NCI-H1694 treated with DMSO at 0.1 percent for 48 hours (cell line): ENCODE results near the gene RBM47.
"Not testable (repeated sequence)": the region's sequence is repeated elsewhere in the genome, so short reads cannot be mapped to it uniquely, and the experiment has no call there.

ENCODE experiments used
- DNase-seq: peaks from one replicate; lab custom pipeline; 2025; lab: John Stamatoyannopoulos, UW

Gene RBM47

DNA sequence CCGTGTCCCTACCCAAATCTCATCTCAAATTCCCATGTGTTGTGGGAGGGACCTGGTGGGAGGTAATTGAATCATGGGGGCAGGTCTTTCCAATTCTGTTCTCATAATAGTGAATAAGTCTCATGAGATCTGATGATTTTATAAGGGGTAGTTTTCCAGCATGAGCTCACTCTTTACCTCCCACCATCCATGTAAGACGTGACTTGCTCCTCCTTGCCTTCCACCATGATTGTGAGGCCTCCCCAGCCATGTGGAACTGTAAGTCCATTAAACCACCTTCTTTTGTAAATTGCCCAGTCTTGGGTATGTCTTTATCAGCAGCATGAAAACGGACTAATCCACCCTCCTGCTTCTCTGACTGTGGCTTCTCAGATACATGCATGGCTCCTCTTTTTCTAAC is 222.2 kb downstream of the RBM47 start:
- DNase-seq = not testable (repeated sequence)

DNA sequence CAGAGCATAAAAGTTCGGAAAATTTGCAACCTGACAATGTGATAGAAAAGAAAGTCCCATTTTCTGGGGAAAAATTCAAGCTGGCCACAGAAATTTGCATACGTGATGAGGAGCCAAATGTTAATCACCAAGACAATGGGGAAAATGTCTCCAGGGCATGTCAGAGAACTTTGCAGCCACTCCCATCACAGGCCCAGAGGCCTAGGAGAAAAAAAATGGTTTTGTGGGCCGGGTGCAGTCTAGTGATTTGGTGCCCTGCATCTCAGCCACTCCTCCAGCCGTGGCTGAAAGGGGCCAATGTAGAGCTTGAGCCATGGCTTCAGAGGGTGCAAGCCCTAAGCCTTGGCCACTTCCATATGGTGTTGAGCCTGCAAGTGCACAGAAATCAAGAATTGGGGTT is 223.3 kb downstream of the RBM47 start:
- no peak for DNase-seq

DNA sequence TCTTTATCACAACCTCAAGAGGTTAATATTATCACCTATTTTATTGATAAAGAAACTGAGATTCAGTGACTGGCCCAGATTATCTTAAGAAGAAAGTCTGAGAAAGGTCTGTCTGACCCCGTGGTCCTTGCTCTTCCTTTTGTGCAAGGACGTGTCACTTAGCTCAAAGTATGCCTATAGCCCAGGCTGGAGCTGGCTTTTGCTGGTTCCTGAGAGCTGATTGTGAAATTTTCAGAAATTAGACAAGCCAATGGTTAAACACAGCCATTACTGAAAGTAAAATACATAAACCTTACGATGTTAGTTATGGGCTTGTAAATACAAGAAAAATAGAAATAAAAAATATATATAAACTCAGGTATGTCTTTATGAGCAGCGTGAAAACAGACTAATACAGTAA is 224.5 kb downstream of the RBM47 start:
- no peak for DNase-seq

DNA sequence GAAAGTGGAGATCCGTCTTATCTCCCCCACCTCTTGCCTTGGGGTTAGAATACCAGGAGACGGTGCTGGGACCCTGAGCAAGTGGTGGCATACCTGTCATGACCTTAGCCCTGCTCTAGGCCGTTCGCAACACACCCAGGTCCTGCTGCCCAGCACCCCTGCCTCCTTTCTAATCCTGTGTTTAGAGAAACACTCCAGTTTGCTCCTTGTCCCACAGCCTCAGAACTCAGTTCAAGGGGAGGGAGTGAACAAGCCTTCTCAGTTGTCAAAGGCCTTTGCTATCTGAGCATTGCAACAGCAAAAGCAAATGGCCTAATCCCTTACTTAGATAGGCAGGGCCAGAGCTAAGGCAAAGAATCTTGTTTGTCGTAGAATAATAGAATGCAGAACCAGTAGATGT is 226.6 kb downstream of the RBM47 start:
- DNase-seq = no peak

DNA sequence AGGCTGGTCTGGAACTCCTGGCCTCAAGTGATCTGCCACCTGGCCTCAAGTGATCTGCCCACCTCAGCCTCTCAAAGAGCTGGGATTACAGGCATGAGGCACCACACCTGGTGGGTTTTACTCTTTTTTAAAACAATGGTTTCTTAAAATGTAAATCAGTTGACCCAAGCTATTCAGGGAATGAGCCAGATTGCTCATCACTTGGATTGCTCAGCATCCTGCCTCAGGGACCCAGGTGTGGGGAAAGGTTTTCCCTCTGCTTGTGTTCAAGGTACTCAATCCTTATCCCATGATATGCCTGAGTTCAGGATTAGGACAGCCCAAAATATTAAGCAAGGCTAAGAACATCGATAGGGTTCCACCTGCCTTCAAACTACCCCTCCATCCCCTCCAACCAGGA is 227.1 kb downstream of the RBM47 start:
- DNase-seq = no peak

DNA sequence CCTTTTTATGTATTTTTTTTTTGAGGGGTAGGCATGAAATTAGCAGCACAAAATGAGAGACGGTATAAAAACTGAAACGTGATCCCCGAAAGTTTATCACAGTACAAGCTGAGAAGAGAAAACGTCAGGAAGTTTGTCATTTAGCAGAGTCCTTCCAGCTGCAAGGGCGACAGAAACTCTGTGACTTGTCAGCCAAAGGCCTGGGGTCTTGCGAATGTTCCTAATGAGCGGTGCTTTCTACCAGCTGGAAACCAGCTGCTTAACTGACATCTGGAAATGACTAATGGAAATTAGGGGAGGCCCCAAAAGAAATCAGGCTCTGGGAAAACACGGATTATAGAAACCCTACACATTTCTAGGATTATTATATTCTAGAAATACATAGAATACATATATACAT is 228.0 kb downstream of the RBM47 start:
- DNase-seq = no peak

DNA sequence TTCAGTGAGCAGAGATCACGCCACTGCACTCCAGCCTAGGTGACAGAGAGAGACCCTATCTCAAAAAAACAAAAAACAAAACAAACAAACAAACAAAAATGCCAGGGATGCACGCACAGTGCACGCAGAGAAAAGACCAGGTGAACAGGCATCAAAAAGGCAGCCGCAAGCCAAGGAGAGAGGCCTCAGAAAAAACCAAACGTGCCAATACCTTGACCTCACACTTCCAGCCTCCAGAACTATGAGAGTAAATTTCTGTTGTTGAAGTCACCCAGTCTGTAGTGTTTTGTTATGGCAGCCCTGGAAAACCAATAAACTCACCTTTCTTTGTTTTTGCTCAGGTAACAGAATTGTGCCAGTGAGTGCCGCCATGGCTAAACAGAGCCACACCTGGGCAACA is 228.6 kb downstream of the RBM47 start:
- DNase-seq = no peak

DNA sequence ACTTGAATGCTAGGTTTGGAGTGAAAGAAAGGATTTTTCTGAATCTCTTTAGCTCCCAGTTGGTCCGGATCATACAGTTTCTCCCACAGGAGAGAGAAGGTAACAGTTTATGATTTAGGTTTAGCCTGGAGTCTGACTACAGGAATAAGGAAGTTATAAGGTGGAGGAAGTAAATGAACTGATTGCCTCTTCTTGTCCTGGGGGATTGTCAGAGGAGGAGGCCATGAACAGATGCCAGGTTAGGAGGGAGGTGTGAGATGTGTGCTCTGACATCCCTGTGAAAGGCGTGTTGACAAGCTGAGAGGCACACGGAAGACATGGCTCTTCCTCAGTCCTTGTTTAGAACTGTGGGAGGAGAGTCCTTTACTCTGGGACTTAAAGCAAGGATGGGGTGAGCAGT is 230.1 kb downstream of the RBM47 start:
- no peak for DNase-seq

DNA sequence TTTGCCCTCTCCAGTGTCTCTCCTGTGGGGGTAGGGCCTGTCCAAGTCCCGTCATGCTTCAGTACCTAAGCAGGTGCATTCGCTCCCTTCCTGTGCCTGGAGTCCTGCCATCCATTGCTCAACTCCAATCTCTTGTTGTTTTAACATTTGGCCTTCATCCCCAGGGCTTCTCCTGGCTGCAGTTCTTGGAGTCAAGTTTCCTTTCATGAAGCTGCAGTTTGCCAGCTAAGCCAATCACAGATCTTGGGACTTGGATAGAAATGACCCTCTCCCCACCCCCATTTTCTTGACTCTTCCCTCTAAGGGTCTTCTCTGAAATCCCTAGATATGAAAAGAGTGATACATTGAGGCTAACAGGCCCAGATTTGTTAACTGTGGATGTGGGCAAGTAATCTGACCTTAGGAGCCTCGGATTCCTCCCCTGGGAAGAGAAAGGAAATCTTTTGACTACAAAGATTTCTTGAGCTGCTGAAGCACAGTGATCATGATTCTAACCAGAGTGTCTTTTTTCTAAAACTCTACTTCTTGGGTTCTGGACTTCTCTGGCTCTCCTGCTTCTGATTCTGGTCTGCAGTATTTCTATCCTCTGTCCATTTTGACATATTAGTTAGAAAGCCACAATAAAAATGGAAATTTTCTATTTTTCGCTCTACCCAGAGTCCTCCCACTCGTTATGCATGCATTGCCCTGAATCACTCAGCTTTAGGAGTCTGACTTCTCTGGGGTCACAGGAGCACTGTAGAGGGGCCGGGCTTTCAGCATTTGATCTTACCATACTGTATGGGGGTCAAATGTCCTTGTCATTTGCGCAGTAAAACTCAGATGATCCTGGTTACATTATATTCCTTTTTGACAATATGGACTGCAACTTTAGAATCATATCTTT is 233.5 kb downstream of the RBM47 start:
- DNase-seq = no peak

DNA sequence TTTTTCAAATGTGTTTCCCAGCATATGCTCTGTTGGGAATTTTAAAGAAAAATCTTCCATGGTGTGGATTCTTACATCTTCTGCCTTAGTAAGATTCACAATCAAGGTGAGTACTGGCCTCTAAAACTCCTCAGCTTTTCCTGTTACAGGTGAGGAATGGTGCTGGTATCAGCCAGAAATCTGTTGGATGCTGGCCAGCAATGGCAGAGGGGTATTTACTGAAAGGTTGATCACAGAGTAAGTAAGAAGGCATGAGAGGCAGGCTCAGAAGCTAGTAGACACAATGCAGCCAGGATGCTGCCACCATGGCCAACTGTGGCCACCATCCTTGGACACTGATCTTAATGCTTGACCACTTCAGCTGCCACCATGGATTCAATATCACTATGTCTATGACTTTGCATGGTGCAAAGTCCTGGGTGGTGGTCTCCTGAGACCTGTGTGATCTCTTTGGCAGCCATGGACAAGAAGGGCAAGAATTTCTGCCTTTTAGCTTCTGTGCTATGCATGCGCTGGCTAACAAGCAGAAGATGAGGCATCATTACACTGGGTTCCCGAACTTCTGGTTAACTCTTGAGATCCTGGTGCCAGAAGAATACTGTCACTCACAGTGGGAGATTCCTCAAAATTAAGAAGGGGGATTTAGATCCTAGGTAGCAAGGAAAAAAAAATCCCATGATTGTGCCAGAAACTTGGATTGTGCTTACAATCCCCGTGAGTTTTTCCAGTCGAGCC is 234.3 kb downstream of the RBM47 start:
- DNase-seq = no peak

DNA sequence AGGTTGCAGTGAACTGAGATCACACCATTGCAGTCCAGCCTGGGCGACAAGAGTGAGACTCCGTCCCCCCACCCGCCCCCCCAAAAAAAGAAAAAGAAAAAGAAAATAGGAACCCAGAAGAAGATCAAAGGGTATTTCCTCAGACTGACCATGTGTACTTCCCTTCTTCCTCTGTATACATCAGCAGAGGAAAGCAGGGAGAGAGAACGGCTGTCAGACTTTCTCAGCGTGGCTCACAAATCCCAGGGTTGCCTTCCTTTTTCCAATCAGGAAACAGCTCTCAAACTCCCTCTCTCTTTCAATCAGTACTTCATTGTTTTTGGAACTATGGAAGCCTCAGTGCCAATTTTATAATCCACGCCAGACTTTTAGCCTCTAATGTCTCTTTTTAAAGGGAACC is 235.4 kb downstream of the RBM47 start:
- DNase-seq = no peak

DNA sequence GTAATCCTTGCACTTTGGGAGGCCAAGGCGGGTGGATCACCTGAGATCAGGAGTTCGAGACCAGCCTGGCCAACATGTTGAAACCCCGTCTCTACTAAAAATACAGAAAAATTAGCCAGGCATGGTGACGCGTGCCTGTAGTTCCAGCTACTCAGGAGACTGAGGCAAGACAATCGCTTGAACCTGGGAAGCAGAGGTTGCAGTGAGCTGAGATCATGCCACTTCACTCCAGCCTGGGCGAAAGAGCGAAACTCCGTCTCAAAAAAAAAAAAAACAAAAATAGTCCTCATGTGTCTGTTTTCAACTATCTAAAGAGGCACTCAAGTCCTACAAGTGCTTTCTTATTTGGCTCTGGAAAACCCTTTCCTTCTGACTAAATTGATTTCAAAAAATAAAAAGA is 237.4 kb downstream of the RBM47 start:
- DNase-seq = not testable (repeated sequence)

DNA sequence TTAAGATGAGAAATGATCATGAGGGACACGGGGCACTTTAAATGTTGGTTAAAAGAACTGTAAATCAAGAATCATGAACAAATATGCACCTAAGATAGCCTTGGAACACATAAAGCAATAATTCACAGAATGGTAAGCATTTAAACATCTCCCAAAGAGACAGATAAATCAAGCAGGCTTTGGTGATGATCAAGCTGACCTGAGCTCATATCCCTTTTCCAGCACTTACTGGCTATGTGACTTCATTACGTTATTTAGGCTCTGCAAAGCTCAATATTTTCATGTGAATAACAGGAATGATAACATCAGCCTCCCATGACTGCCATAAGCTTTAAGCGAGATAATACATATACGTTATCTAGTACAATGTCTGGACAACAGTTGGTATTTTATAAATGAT is 239.7 kb downstream of the RBM47 start:
- DNase-seq = no peak

DNA sequence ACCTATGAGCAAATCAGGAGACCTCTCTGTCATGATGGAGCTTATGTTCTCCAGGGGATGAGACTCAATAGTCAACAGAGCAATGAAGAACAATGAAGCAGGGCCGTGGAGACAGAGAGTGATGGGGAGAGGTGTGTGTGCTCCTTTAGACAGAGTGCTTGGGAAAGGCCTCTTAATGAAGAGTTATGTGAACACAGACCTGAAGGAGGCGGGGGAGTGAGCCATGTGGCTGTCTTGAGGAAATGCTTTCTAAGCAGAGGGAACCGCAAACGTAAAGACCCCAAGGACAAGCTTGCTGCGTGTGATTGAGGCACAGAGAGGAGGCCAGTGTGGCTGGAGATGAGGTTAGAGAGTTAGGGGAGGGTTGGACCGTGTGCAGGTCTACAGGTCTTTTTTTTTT is 241.4 kb downstream of the RBM47 start:
- DNase-seq = no peak

DNA sequence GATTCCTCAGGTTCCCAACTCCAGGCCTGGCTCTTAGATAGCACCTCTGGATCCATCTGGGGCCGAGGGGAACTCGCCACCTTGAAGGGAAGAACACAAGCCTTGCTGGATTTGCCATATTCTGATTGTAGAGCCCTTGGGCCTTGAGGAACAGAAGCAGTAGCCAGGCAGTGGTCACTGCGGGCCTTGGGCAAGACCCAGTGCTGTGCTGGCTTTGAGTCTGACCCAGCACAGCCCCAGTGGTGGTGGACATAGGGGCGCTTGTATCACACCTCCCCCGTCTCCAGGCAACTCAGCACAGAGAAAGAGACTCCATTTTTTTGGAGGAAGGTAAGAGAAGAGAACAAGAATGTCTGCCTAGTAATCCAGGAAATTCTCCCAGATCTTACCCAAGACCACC is 249.0 kb downstream of the RBM47 start:
- DNase-seq = no peak

DNA sequence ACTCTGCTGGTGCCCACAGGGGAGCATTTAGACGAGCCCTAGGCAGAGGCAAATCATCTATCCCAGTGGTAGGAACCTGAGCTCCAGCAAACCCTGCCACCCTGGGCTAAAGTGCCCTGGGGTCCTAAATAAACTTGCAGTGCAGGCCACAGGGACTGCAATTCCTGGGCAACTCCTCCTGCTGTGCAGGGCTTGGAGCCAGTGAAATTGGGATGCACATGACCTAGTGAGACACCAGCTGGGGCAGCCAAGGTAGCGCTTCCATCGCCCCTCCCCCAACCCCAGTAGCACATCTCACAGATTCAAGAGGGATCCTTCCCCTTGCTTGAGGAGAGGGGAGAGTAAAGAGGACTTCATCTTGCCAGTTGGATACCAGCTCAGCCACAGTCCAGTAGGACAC is 250.4 kb downstream of the RBM47 start:
- DNase-seq = no peak

DNA sequence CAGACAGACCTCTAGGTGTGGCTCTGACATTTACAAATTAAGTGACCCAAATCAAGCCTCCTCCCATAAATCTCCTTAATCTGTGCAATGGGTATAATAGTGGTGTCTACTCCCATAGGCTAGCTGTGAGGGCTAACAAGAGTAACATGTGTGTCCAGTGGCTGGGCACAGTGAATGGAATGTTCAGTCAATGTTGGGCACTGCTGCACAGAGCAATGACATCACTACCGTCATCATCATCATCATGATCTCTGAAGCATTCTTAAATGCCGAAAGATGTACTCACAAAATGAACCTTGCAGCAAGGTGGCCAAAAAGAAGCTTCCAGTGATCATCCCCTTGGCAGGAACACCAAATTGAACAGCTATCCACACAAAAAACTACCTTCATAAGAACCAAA is 251.0 kb downstream of the RBM47 start:
- no peak for DNase-seq

DNA sequence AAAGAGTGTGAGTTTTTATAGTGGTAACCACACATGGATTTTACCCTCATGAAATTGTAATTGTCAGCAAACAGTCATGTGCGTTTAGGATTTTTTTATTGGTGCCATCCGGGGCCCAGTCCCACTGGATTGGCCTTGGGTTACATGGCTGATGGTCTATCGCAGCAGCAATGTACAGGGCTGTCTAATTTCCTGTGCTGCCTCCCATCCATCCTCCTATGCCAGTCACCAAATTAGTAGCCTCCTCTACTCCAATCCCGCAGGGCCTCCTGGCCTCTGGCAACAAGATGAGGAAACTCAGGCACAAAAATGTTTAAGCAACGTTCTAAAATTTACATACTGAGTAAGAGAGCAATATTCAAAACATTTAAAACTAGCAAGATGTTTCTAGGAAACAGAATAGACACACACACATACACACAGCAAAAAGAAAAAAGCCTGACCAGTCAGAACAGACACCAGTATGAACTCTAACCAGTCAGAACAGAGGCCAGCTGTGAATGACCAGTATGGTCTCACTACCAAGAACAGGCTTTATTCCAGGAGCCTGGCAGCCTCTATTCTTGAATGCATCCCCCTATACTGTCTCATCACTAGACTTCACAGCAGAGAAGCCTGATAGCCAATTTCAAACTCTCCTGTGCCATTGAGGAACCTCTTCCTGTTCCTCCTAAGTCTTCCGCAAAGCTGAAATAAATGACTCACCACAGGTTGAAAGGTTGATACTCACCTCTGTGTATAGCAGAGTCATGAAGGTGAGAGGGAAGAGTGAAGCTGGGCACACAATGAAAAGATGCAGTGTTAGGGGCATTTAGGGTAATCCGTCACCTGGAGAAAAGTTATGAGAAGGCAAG is 251.9 kb downstream of the RBM47 start:
- no peak for DNase-seq

DNA sequence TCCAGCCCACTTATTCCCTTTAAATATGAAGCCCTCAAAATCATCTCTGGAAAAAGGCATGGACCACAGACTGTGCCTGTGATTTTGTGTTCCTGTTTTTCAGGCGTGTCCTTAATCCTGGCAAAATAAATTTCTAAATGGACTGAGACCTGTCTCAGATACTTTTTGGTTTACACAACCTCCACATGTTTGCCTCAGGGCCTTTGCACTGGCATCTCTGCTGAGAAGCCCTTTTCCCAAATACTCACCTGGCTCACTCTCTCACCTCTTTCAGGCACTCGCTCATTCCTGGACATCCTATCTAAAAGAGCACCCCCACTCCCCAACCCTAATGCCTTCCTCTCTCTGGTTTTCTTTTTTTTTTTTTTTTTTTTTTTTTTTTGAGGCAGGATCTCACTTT is 254.0 kb downstream of the RBM47 start:
- DNase-seq = no peak

DNA sequence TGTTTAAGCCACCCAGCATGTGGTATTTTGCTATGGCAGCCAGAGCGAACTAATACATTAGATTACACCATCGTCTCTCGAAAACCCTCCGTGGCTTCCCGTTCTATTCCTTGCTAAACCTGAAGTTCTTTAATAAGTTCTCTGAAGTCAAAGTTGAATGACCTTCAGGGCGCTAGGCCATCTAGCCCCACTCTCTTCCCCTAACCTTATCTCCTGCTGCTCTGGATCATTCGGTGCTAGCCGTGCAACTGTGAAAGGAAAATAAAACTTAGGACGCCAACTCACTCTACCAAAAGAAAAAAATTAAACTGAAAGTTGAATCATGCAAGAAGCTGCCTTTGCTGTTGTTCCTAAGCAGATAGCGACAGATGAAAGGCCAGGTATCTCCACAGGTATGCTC is 254.6 kb downstream of the RBM47 start:
- no peak for DNase-seq

DNA sequence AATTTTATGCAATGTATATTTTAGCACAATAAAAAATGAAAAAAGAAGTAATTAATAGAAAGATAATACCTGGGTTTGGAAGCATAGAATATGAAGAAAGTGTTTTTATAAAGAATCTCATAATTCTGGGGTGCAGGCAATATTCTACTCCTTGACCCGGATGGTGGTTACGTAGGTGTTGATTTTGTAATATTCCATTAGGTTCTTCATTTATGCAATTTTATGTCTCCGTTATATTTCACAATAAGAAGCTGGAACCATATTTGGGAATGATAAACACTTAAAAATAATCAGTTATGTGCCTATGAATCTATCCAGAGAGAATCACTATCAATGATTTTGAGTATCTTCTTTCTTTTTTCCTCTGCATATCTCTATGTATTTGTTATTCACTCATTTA is 256.0 kb downstream of the RBM47 start:
- DNase-seq = no peak
